HG03469 (cell line): ENCODE measurements around the gene ADAMTSL3.
"Not testable (repeated sequence)": the region's sequence is repeated elsewhere in the genome, so short reads cannot be mapped to it uniquely, and the experiment has no call there.

ENCODE experiments used
- ATAC-seq: cut with Tn5 transposase; IDR thresholded peaks from one replicate; pipeline ENCODE4 v1.9.1; 2021; ENCODE audit warnings: mild to moderate bottlenecking, moderate library complexity, moderate number of reproducible peaks; ENCODE audit not compliant: unreplicated experiment

ADAMTSL3 gene

DNA sequence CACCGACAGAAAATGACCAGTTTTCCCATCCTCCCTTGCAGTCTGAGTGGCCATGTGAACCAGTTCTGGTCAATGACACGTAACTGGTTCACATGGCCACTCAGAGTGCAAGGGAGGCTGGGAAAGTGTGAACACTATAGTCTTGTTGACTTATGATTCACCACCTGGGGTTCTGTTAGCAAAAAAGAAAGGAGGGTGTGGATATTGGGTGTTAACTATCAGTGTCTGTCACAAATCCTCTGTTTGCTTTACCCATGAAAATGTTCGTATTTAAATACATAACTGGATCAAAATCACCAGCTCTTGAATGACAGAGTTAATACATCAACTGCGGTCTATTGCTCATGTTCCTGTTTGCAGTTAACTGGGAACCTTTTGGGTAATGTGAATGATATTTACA is 92.3 kb downstream of the ADAMTSL3 start:
- no peak for ATAC-seq

GRCh38 chr15:83747050-83747717 is 93.3 kb downstream of the ADAMTSL3 start:
- ATAC-seq = no peak

DNA sequence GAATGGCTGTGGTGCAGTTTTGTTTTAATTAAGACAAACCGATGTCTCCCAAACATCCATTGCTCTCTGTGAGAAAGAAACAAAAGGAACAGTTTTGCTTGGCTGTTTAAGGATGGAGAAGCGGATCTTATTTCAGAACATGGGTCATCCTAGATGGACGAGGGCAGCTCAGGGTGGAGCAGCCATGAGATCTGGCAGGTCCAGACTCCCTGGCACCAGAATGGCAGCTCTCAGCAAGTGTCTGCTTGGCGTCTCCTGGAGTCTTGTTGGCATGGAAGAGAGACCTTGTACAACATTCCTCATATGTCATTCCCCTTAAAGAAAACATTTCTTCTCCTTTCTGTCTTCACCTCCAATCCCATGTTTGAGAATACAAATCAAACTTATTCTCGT is 93.8 kb downstream of the ADAMTSL3 start:
- no peak for ATAC-seq

DNA sequence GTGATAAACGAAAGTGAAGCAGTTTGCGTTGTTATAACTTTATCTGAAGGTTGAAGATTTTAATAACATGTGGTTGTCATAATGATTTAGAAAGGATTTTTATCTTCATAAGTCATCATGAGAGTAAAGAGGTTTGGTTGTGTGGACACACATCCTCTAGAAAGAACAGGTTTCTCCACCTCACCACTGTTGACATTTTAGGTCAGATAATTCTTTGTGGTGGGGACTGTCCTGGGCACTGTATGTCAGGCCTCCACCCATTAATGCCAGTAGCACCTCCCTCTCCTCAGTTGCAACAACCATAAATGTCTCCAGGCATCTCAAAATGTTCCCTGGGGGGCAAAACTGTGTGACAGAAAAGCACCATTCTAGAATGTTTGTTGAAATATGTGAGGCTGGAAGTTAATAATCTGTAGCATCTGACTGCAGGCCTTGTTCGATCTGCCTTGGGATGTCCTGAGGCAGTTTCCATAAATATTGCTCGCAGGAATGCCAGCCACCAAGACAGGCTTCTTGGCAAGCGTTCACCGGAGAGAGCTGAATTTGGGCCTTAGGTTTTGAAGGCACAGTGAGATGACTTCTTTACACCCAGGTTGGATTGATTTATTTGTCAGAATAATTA is 100.1 kb downstream of the ADAMTSL3 start:
- no peak for ATAC-seq

DNA sequence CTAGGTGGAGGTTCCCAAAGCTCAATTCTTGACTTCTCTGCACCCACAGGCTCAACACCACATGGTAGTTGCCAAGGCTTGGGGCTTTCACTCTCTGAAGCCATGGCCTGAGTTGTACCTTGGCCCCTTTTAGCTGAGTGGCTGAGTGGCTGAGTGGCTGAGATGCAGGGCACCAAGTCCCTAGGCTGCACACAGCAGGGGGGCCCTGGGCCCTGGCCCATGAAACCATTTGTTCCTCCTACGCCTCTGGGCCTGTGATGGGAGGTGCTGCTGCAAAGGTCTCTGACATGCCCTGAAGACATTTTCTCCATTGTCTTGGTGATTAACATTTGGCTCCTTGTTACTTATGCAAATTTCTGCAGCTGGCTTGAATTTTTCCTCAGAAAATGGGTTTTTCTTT is 103.4 kb downstream of the ADAMTSL3 start:
- not testable (repeated sequence) for ATAC-seq

GRCh38 chr15:83762367-83762766 is 108.4 kb downstream of the ADAMTSL3 start:
- ATAC-seq = no peak

- ATAC-seq = no peak
Observed at GRCh38 chr15:83764201-83764838, 110.4 kb downstream of the ADAMTSL3 start.

DNA sequence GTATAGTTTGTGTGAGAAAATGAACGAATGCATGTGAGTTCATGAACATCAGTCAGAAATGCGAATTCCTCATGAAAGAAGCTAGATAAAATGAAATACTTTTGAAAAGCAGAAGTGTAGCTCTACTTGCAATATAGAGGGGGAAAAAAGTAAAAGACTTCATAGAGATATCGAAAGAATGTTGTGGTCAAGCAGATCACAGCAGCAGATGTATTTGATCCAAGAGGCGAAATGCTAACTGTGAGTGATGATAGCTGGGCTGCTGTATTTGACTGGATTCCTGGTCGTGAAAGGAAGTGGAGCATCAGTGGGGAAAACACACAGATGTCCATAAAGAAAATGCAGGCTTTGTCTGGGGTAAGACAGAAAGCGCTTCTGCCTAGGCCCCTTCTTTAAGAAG is 112.4 kb downstream of the ADAMTSL3 start:
- ATAC-seq = no peak

- ATAC-seq = no peak
Observed at GRCh38 chr15:83767741-83768140, 113.8 kb downstream of the ADAMTSL3 start.

- ATAC-seq = no peak
Observed at GRCh38 chr15:83769411-83769999, 115.6 kb downstream of the ADAMTSL3 start.

DNA sequence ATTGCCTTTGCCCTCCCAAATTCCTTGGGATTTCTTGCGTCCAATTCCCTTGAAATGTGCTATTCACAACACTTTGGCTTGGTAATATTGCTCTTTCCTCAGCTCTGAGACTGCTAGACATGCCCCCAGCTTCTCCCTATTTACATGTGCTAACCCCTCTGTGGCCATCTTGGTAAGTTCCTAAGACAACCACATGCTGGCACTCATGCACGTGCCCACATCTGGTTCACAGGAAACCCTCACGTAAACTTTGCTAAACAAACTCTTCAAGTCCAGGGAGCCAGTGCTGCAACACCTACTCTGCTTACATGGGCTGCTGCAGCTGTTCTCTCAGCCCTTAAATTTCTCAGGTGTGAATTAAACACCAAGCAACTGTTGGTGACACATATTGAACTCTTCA is 121.8 kb downstream of the ADAMTSL3 start:
- no peak for ATAC-seq

- ATAC-seq = no peak
Observed at GRCh38 chr15:83776986-83777385, 123.1 kb downstream of the ADAMTSL3 start.

- no peak for ATAC-seq
Observed at GRCh38 chr15:83783227-83783626, 129.3 kb downstream of the ADAMTSL3 start.

GRCh38 chr15:83784975-83785374 is 131.1 kb downstream of the ADAMTSL3 start:
- ATAC-seq = no peak

- ATAC-seq = no peak
Observed at GRCh38 chr15:83786336-83786735, 132.4 kb downstream of the ADAMTSL3 start.

DNA sequence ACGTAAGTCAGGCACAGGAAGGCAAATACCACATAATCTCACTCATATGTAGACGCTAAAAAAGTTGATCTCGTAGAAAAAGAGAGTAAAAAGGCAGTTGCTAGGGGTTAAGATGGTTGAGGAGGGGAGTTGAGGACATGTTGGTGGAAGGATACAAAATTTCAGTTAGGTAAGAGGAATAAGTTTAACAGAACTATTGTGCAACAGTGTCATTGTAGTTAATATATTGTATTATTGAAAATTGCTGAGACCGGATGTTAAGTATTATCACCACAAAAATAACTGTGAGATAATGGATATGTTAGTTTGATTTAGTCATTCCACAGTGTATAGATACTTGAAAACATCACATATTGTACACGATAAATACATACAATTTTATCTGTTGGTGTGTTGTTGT is 139.1 kb downstream of the ADAMTSL3 start:
- ATAC-seq = no peak

GRCh38 chr15:83794209-83794608 is 140.3 kb downstream of the ADAMTSL3 start:
- ATAC-seq = no peak

DNA sequence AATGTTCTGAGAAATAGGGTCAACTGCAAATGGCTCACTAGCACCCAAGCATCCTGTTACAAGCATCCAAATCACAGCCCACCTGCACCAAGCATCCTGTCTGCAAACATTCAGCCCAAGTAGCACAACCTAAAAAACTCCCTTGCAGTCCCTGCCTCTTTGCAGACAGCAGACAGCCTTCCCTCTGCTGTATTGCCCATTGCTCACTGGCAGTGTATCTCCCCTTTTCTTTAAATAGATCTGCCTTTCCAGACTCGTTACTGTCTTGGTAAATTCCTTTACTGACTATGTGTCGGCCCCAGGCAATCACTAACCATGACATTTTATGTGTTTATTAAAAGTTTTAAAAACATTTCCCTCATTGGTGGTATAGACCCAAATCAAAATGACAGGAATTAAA is 155.4 kb downstream of the ADAMTSL3 start:
- no peak for ATAC-seq

DNA sequence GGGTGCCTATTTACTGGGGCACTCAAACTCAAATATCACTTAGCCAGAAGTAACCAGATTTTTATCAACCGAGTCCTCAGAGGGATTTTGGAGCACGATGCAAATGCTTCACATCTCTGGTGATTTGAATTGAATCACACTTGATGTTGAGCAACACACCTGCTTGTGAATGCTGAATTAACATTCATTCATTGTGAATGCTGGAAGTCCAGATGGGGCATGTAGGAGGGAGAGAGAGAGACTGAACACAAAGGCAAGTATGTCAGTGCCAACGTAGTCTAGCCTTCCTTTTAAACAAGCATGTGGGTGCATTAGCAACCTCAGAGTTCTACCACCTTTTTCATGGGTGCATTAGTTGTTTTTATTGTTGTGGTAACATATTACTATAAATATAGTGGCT is 156.2 kb downstream of the ADAMTSL3 start:
- ATAC-seq = no peak

- ATAC-seq = no peak
Observed at GRCh38 chr15:83813682-83814081, 159.8 kb downstream of the ADAMTSL3 start.

GRCh38 chr15:83815506-83815905 is 161.6 kb downstream of the ADAMTSL3 start:
- no peak for ATAC-seq
